WTC11 (cell line): ENCODE results near the gene ZFP3. TPM values are rescaled to one million over a fixed set of nuclear protein-coding genes. Genes with fewer than 3 reads are reported as not detected.
"Not testable (repeated sequence)": the region's sequence is repeated elsewhere in the genome, so short reads cannot be mapped to it uniquely, and the experiment has no call there.

Experiments used
- ATAC-seq: fragments of 200-7000 bp; cut with Tn5 transposase; 2 replicates; pipeline ENCODE4 v1.10.0; 2021; ENCODE audit warnings: mild to moderate bottlenecking, moderate library complexity
- CTCF ChIA-PET: fragments of 300-600 bp; sonication (Branson Sonifier 250); formaldehyde crosslinking; loops from one replicate; lab custom pipeline; 2021; ENCODE audit warnings: antibody characterized with exemption; lab: Charles Lee
- POLR2A ChIA-PET: fragments of 350-600 bp; sonication (Branson Sonifier 250); formaldehyde crosslinking; loops from one replicate; lab custom pipeline; 2021; ENCODE audit warnings: antibody characterized with exemption; lab: Charles Lee
- DNase-seq: peaks from one replicate; pipeline ENCODE4 v3.0.0; 2021; ENCODE audit warnings: low spot score
- H3K27ac Mint-ChIP-seq: 2 replicates; pipeline ENCODE4 v1.8.0; 2021; ENCODE audit warnings: mixed read lengths
- H3K27me3 Mint-ChIP-seq: 2 replicates; pipeline ENCODE4 v1.8.0; 2021; ENCODE audit warnings: low read depth, mild to moderate bottlenecking, moderate library complexity, mixed read lengths
- H3K36me3 Mint-ChIP-seq: 2 replicates; pipeline ENCODE4 v1.8.0; 2021; ENCODE audit warnings: mixed read lengths
- H3K4me1 Mint-ChIP-seq: 2 replicates; pipeline ENCODE4 v1.8.0; 2022; ENCODE audit warnings: mixed read lengths
- H3K4me3 Mint-ChIP-seq: 2 replicates; pipeline ENCODE4 v1.8.0; 2021; ENCODE audit warnings: mild to moderate bottlenecking, moderate library complexity, mixed read lengths
- H3K9me3 Mint-ChIP-seq: 2 replicates; pipeline ENCODE4 v1.8.0; 2021; ENCODE audit warnings: mixed read lengths
- ARID4B ChIP-seq: sonication (generic); formaldehyde crosslinking; IDR thresholded peaks from 2 replicates; pipeline ENCODE4 v1.8.0; 2023; ENCODE audit warnings: missing genetic modification reagents, mild to moderate bottlenecking, borderline replicate concordance
- ATF6 ChIP-seq: sonication (generic); formaldehyde crosslinking; IDR thresholded peaks from 2 replicates; pipeline ENCODE4 v1.8.1; 2023; ENCODE audit warnings: mild to moderate bottlenecking, missing genetic modification reagents
- CBFB ChIP-seq: sonication (generic); formaldehyde crosslinking; IDR thresholded peaks from 2 replicates; pipeline ENCODE4 v1.8.1; 2022; ENCODE audit warnings: mild to moderate bottlenecking, low read depth, missing genetic modification reagents
- CTCF ChIP-seq: fragments of 200-600 bp; IDR thresholded peaks from 2 replicates; pipeline ENCODE4 v1.8.0; 2022; ENCODE audit warnings: antibody characterized with exemption
- E2F4 ChIP-seq: sonication (generic); formaldehyde crosslinking; IDR thresholded peaks from 2 replicates; pipeline ENCODE4 v1.8.1; 2022; ENCODE audit warnings: low read depth, mild to moderate bottlenecking, moderate library complexity, missing genetic modification reagents, borderline replicate concordance
- EMX1 ChIP-seq: fragments of 250-450 bp; sonication (Bioruptor Pico); IDR thresholded peaks from 2 replicates; pipeline ENCODE4 v1.8.0; 2021; ENCODE audit warnings: mild to moderate bottlenecking
- ESRRA ChIP-seq: sonication (generic); formaldehyde crosslinking; IDR thresholded peaks from 2 replicates; pipeline ENCODE4 v1.8.1; 2022; ENCODE audit warnings: mild to moderate bottlenecking, missing genetic modification reagents, borderline replicate concordance
- NFE2L1 ChIP-seq: sonication (generic); formaldehyde crosslinking; IDR thresholded peaks from 2 replicates; pipeline ENCODE4 v1.8.1; 2023; ENCODE audit warnings: missing genetic modification reagents
- NR1H2 ChIP-seq: sonication (generic); formaldehyde crosslinking; IDR thresholded peaks from 2 replicates; pipeline ENCODE4 v1.9.0; 2021; ENCODE audit warnings: mild to moderate bottlenecking, moderate library complexity, missing genetic modification reagents
- SOX15 ChIP-seq: fragments of 250-450 bp; sonication (Bioruptor Pico); IDR thresholded peaks from 2 replicates; pipeline ENCODE4 v1.9.0; 2021; ENCODE audit warnings: mild to moderate bottlenecking
- USF1 ChIP-seq: sonication (generic); formaldehyde crosslinking; IDR thresholded peaks from 2 replicates; pipeline ENCODE4 v1.8.0; 2022; ENCODE audit warnings: mild to moderate bottlenecking, missing genetic modification reagents
- ZNF263 ChIP-seq: sonication (generic); formaldehyde crosslinking; IDR thresholded peaks from 2 replicates; pipeline ENCODE4 v1.8.1; 2022; ENCODE audit warnings: low read depth, mild to moderate bottlenecking, moderate library complexity, missing genetic modification reagents
- ZNF425 ChIP-seq: fragments of 250-450 bp; sonication (Bioruptor Pico); conservative IDR thresholded peaks from 2 replicates; pipeline ENCODE4 v1.9.0; 2021; ENCODE audit warnings: mild to moderate bottlenecking
- ZNF671 ChIP-seq: fragments of 250-450 bp; sonication (Bioruptor Pico); IDR thresholded peaks from 2 replicates; pipeline ENCODE4 v1.8.0; 2021; ENCODE audit warnings: mild to moderate bottlenecking
- total RNA-seq: library from RNA; stranded (reverse); gene quantifications from 3 replicates; pipeline ENCODE4 v1.2.3, GENCODE V29; 2021
- TF ChIP-seq, protein P1 (sequence below): sonication (generic); formaldehyde crosslinking; IDR thresholded peaks from 2 replicates; pipeline ENCODE4 v1.8.0; 2023; ENCODE audit warnings: mild to moderate bottlenecking, missing genetic modification reagents
- TF ChIP-seq, protein P2 (sequence below): sonication (generic); formaldehyde crosslinking; IDR thresholded peaks from 2 replicates; pipeline ENCODE4 v1.8.1; 2023; ENCODE audit warnings: mild to moderate bottlenecking, missing genetic modification reagents, moderate library complexity

ZFP3 gene
- total RNA-seq, 1 experiment from 2014 or later = 0.66 TPM

GRCh38 chr17:5135726-5136579 lies 57.7 kb downstream of the ZFP3 start:
- Mint-ChIP-seq H3K27ac (no peak overlapping the region), H3K4me1 (no peaks in the 10 kb centered on the region), H3K27me3 (no peaks in the 10 kb centered on the region; the same call in 1 of the 2 replicates), H3K9me3 (no peaks in the 10 kb centered on the region), H3K4me3 (no peak overlapping the region), H3K36me3 (no peaks in the 10 kb centered on the region)
- ATAC-seq (no peak), DNase-seq (no peak)
- ChIA-PET POLR2A (no interaction called here), CTCF (interaction anchor here (0.8 kb wide), 1 partner anchor 102 kb away, joined by 3 read pairs; no protein-coding TSS in a partner anchor)
- TF ChIP-seq ATF6 (CRISPR knock-in tag) = no peak
- no peak for TF ChIP-seq ZNF425 (CRISPR knock-in tag)
- no peak for TF ChIP-seq ZNF671 (CRISPR knock-in tag)
- TF ChIP-seq EMX1 = no peak
- TF ChIP-seq CTCF = no peak
- no peak for TF ChIP-seq CBFB (CRISPR knock-in tag)
- TF ChIP-seq, protein P1, sequence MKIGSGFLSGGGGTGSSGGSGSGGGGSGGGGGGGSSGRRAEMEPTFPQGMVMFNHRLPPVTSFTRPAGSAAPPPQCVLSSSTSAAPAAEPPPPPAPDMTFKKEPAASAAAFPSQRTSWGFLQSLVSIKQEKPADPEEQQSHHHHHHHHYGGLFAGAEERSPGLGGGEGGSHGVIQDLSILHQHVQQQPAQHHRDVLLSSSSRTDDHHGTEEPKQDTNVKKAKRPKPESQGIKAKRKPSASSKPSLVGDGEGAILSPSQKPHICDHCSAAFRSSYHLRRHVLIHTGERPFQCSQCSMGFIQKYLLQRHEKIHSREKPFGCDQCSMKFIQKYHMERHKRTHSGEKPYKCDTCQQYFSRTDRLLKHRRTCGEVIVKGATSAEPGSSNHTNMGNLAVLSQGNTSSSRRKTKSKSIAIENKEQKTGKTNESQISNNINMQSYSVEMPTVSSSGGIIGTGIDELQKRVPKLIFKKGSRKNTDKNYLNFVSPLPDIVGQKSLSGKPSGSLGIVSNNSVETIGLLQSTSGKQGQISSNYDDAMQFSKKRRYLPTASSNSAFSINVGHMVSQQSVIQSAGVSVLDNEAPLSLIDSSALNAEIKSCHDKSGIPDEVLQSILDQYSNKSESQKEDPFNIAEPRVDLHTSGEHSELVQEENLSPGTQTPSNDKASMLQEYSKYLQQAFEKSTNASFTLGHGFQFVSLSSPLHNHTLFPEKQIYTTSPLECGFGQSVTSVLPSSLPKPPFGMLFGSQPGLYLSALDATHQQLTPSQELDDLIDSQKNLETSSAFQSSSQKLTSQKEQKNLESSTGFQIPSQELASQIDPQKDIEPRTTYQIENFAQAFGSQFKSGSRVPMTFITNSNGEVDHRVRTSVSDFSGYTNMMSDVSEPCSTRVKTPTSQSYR = no peak
- TF ChIP-seq, protein P2, sequence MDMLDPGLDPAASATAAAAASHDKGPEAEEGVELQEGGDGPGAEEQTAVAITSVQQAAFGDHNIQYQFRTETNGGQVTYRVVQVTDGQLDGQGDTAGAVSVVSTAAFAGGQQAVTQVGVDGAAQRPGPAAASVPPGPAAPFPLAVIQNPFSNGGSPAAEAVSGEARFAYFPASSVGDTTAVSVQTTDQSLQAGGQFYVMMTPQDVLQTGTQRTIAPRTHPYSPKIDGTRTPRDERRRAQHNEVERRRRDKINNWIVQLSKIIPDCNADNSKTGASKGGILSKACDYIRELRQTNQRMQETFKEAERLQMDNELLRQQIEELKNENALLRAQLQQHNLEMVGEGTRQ (CRISPR knock-in tag) = no peak
- no peak for TF ChIP-seq NFE2L1
- TF ChIP-seq ESRRA (CRISPR knock-in tag) = no peak
- no peak for TF ChIP-seq USF1 (CRISPR knock-in tag)
- TF ChIP-seq E2F4 = no peak
- TF ChIP-seq ZNF263 (CRISPR knock-in tag) = no peak
- no peak for TF ChIP-seq NR1H2 (CRISPR knock-in tag)
- no peak for TF ChIP-seq SOX15
- TF ChIP-seq ARID4B = no peak

- H3K27me3 Mint-ChIP-seq, H3K4me1 Mint-ChIP-seq, DNase-seq, POLR2A ChIA-PET, H3K27ac Mint-ChIP-seq, H3K9me3 Mint-ChIP-seq, H3K36me3 Mint-ChIP-seq, ATAC-seq, CTCF ChIA-PET, H3K4me3 Mint-ChIP-seq: not testable (repeated sequence)
Observed at GRCh38 chr17:5136580-5137412, 58.5 kb downstream of the ZFP3 start.
